Globus pallidus (tissue), 1 donor: ENCODE measurements around the gene CDYL.
A peak's percentile ranks its signal among the peaks of the same experiment; 100 is the strongest.

Source experiments
- DNase-seq: peaks from one replicate; pipeline ENCODE4 v3.0.0-alpha.2; 2015; ENCODE audit warnings: low spot score

Gene CDYL

GRCh38 chr6:4964675-4965561, 188.7 kb downstream of the CDYL start:
- DNase-seq, result no peak

- no peak for DNase-seq
Measured at GRCh38 chr6:4965562-4966389, 189.6 kb downstream of the CDYL start.

DNA sequence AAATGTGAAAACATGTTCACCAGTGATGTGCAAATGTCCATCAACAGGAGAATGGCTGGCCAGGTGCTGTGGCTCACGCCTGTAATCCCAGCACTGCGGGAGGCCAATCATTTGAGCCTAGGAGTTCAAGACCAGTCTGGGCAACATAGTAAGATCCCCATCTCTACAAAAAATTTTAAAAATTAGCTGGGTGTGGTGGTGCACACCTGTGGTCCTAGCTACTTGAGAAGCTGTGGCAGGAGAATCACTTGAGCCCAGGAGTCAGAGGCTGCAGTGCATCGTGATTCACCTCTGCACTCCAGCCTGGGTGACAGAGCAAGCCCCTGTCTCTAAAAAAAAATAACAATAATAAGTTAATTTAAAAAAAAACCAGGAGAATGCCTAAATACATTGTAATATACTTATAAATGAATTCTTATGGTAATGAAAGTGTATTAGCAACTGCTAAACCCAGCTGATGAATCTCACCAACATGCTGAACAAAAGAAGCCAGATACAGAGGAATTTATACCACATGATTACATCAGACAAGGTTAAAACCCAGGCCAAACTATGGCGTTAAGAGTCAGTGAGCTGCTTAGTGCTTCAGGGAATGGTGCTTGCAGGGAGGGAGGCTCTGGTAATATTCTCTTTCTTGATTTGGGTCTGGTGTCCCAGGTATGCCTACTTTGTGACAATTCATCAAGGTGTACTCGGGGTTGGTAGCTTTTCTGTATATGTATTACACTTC, 191.3 kb downstream of the CDYL start:
- DNase-seq, result no peak

DNA sequence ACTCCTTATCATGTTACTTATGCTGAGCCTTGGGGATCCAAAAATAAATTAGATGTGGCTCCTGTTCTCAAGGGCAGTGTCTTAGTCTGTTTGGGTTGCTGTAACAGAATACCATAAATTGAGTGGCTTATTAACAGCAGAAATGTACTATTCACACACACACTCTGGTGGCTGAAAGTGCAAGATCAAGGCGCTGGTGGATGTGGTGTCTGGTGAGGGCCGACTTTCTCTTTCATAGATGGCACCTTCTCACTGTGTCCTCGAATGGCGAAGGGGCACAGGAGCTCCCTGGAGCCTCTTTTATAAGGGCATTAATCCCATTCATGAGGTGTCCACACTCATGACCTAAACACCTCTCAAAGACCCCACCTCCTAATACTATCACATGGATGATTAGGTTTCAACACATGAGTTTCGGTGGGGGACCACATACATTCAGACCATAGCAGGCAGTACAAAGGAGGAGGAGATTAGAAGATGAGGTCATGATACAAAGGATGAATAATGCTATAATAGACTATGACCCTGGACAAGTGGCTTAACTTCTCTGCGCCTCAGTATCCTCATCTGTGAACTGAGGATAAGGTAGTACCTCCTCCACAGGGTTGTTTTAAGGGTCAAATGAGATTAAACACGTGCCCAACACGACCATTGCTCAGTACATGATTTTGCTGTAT, 193.5 kb downstream of the CDYL start:
- DNase-seq, result no peak

DNA sequence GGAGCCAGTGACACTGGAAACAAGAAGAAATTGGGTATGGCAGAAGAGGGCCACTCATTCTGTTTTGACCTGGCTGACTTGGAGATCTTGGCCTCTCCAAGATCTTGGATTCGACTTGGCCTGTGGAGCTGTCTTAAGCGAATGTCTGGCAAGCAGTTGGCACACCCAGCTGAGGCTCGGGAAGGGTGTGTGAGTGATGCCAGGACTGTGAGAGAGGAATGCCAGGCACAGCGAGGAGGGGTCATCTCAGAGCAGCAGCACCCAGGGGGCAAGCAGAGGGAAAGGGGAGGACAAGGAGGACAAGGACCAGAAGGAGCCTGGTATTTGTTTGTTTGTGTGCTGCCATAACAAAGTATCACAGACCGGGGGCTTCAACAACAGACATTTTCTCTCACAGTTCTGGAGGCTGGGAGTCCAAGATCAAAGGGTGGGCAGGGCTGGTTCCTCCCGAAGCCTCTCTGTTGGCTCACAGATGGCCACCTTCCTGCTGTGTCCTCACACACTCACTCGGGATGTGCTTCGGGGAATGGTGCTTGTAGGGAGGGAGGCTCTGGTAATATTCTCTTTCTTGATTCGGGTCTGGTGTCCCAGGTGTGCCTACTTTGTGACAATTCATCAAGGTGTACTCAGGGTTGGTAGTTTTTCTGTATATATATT, 194.7 kb downstream of the CDYL start:
- no peak for DNase-seq

DNA sequence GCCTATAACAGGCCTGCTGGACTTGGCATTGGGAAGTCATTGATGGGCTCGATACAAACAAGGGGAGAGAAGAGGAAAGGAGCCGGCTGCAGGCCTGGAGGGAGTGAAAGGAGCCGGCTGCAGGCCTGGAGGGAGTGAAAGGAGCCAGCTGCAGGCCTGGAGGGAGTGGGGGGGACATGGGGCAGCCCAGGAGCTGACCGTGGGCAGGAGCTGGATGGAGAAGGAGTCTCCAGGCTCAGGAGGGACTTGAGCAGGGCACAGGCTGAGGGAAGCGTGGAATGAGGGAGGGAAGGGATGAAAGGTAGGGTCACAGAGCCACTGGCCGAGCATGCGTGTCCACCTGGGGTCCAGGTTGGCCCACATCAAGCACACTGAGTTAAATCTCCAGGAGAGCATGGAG, 195.6 kb downstream of the CDYL start:
- no peak for DNase-seq

DNA sequence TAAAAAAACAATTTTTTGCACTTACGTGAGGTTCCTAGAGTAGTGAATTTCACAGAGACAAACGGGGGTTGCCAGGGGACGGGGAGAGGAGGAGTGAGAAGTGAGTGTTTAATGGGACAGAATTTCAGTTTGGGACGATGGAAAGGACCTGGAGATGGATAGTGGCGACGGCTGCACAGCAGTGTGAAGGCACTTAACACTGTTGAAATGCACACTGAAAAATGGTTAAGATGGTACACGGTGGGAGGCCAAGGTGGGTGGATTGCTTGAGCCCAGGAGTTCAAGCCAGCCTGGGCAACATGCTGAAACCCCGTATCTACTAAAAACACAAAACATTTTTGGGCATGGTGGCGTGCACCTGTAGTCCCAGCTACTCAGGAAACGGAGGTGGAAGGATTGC, 196.2 kb downstream of the CDYL start:
- DNase-seq, result no peak

DNA sequence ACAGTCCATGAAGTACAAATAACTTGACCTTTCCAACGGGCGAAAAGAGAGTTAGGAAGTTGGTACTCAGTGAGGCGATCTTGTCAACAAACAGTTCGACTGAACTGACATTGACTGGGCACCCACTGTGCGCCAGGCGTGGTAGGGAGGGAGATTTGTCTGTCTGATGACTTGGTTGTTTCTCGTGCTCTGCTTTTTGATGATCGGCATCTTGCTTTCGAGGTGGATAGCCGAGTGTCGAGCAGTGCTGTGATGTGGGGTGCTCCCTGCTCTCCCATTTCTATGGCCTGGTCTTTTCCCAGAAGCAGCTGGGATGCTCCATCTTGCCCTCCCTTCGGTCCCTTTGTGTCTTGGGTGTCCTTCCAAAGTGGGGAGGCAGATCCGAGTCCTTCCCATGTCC, 197.2 kb downstream of the CDYL start:
- no peak for DNase-seq

DNA sequence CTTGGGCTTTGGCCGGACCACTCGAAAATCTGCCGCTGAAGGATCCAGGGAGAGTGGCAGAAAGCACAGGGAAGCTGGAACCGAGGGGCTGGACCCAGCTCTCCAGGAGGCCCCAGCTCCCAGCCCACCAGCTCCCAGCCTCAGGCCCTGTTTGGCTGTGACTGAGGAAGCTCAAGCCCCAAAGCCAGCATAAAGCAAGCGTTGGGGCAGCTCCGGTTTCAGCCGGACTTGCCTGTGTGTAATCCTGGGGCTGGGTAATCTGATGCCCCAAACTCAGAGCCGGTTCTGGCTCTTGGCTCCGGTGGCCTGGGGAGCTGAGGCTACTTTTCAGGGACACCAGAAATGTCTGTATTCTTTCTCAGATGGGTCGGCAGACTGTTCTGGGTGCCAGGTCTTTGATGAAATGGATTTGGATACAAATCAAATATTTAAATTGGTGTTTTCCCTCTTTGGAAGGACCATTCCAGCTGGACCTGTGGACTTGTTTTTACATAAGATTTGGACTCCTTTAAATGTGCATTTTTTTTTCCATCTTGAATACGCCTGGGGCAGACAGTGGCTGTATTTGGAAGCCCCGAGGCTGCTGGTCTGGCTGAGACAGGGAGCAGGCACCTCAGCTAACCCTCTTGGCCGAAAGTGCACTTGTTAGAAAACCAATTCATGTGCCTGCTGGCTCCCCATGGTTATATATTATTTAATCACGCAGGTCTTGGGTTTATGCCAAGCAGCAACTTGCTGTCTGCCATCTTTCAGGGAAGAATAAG, 198.0 kb downstream of the CDYL start:
- DNase-seq, result peak; percentile 13

GRCh38 chr6:4974962-4975361, 198.8 kb downstream of the CDYL start:
- no peak for DNase-seq

GRCh38 chr6:4975506-4975905, 199.3 kb downstream of the CDYL start:
- no peak for DNase-seq

GRCh38 chr6:4977468-4977867, 201.3 kb downstream of the CDYL start:
- DNase-seq, result no peak

DNA sequence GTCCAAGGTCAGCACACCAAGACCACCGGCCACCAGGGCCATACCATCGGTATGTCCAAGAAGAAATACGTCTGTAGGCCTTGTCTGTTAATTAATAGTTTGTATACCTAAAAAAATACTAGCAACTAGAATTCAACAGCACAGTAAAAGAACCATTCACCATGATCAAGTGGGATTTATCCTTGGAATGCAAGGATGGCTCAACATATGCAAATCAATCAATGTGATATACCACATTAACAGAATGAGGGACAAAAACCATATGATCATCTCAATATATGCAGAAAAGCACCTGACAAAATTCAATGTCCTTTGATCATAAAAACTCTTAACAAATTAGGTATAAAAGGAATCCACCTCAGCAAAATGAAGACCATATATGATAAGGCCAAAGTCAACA, 203.2 kb downstream of the CDYL start:
- no peak for DNase-seq

GRCh38 chr6:4981761-4982160, 205.6 kb downstream of the CDYL start:
- no peak for DNase-seq

- no peak for DNase-seq
Measured at GRCh38 chr6:4983322-4983721, 207.1 kb downstream of the CDYL start.

DNA sequence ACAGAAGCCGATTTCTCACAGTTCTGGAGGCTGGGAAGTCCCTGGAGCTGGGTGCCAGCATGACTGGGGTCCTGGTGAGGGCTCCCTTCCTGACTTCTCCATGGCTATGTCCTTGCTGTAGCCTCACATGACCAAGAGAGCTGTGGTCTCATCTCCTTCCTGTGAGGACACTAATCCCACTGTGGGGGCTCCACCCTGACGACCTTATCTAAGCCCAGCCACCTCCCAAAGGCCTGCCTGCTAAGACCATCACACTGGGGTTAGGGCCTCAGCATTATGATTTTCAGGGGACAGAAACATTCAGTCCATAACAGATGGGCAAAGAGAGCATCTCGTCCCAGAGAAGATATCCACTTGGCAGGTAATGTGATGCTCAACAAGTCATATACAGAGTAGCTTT, 210.8 kb downstream of the CDYL start:
- DNase-seq, result no peak

- no peak for DNase-seq
Measured at GRCh38 chr6:4987432-4987831, 211.2 kb downstream of the CDYL start.

GRCh38 chr6:4994741-4995140, 218.5 kb downstream of the CDYL start:
- DNase-seq, result no peak

- no peak for DNase-seq
Measured at GRCh38 chr6:4997862-4998261, 221.7 kb downstream of the CDYL start.

DNA sequence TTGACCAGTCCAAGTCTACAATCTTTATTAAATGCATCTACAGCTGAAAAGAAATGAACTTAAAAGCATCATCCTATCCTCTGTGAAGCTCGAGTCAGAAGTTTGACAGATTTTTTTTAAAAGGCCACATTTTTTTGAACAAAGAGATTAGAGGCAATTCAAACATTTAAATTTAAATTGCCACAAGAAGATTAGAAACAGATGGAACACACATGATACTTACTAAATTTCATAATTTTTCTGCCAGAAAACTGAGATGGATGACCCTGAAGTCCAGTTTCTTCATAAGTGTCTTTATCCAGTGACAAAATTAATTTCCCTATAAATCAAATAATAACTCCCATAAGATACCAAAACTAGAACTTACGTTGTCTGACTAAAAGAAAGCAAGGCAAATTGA, 223.4 kb downstream of the CDYL start:
- DNase-seq, result no peak
